Kidney glomerular epithelial cell (primary cell): ENCODE results near the gene EPS8L1.
A peak's percentile ranks its signal among the peaks of the same experiment; 100 is the strongest.

Experiments used
- DNase-seq: peaks from one replicate; lab custom pipeline; 2025; lab: John Stamatoyannopoulos, UW

EPS8L1 gene

DNA sequence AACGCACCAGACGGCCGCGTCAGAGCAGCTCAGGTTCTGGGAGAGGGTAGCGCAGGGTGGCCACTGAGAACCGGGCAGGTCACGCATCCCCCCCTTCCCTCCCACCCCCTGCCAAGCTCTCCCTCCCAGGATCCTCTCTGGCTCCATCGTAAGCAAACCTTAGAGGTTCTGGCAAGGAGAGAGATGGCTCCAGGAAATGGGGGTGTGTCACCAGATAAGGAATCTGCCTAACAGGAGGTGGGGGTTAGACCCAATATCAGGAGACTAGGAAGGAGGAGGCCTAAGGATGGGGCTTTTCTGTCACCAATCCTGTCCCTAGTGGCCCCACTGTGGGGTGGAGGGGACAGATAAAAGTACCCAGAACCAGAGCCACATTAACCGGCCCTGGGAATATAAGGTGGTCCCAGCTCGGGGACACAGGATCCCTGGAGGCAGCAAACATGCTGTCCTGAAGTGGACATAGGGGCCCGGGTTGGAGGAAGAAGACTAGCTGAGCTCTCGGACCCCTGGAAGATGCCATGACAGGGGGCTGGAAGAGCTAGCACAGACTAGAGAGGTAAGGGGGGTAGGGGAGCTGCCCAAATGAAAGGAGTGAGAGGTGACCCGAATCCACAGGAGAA, 39.9 kb downstream of the EPS8L1 start:
- DNase-seq, result no peak

GRCh38 chr19:55116232-55116858, 40.7 kb downstream of the EPS8L1 start:
- peak; percentile 13 for DNase-seq

DNA sequence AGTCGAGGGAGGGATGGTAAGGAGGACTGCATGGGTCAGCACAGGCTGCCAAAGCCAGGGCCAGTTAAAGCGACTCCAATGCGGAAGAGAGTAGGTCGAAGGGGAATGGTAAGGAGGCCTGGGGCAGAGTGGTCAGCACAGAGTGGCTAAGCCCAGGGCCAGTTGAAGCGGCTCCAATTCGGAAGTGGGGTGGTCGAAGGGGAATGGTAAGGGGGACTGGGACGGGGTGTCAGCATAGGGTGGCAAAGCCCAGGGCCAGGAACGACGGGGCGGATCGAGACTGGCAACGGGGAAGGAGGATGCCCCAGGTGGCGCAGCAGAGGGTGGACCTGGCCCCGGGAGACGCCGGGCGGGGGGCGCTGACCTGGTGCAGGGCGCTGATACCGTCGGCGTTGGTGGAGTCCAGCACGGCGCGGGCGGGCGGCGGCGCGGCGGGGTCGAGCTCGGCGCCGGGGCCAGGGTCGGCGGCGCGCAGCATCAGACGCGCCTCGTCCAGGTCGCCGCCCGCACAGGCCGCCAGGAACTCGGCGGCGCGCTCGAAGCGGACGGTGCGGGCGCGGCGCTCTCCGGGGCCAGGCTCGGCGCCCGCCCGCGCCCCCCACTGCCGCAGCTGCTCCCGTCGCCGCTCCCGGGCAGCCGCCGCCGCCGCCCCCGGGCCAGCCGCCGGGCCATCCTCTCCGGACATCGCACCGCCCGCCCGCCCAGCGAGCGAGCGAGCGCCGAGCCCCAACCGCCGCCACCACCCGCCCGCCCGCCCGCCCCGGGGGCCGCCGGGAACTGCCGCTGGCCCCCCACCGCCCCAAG, 41.4 kb downstream of the EPS8L1 start, which contains the start of gene PPP1R12C:
PPP1R12C (minus strand) TSS at position 779 of the 804 bp plus-strand sequence; CDS start at position 685, 94 bp downstream.
- DNase-seq, result peak; percentile 7

- peak; percentile 99 for DNase-seq
Measured at GRCh38 chr19:55117663-55118391, 42.2 kb downstream of the EPS8L1 start.

DNA sequence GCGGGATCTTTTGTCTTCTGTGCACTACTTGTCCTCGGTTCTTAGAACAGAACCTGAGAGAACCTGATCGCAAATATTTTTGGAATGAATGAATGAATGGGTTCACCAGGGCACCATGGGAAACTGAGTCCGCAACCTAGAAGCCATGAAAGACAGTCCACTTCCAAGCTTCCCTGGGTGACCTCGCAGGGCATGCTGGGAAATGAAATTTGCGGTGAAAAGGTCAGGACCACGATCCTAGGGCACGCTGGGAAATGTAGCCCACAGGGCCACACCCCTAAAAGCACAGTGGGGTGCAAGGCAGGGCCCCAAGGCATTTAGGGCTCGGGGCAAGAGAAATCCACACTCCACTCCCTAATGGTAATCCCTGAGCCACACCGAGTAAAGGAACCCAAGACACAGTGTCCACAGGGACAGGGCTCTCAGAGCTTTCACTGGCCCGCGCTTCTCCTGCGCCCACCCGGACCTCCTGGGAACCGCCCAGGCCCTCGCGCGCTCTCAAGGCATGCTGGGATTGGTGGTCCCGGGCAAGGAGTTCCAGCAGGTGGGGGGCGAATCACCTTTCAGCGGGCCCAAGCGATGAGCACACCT, 42.8 kb downstream of the EPS8L1 start:
- no peak for DNase-seq

- no peak for DNase-seq
Measured at GRCh38 chr19:55119053-55119452, 43.4 kb downstream of the EPS8L1 start.

GRCh38 chr19:55131421-55131820, 55.8 kb downstream of the EPS8L1 start:
- DNase-seq, result no peak

DNA sequence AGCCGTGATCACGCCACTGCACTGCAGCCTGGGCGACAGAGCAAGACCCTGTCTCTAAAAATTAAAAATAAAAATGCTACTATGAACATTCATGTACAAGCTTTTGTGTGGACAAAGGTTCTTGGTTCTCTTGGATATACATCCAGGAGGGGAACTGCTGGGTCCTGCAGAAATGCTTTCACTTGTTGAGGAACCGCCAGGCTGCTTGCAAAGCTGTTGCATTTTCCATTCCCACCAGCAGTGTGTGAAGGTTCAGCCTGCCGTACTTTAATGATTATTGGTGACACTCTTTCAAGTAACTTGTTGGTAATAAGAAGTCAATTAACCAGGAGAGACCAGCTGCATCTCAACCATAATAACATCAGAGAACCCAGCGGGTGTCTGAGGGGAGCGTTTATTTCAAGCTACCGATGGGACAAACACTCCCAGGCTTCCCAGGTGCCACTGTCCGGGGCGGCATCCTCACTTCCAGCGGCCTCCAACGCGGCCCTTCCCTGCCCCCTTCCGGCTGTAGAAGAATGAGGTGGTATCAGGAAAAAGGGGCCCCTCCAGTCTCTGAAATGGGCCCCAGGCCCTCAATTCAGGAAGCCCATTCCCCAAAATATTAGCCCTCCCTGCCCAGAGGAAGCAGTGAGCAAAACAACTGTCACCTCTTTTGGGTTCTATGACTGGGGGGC, 56.9 kb downstream of the EPS8L1 start:
- no peak for DNase-seq

DNA sequence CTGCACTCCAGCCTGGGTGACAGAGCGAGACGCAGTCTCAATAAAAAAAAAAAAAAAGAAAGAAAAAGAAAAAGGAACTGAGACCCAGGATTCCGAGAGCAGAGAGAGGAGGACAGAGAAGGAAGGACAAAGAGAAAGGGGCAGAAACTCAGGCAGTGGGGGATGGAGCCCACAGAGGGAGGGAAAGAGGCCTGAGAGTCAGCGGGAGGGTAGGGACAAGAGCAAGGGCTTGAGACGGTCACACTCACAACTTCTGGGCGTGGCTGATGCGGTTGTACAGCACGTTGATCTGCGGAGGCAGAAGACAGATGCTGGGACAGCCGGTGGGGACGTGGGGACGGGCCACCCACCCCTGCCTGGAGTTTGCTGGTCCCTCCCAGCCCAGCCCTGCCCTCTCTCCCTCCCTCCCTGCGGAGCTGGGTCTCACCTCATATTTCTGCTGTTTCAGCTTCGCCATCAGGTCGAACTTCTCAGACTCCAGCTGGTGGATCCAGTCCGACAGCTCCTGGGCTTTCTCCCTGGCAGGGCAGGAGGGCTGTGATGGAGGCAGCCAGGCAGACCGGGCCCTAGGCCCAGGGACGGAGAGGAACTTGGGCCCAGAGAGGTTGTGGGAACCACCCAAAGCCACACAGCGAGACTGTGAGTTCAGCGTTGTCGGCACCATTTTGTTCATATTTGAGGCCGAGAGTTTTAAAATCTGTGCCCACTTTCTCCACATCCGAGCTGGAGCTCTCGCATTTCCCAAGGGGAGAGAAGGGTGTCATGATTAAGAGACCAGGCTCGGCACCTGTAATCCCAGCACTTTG, 58.2 kb downstream of the EPS8L1 start:
- no peak for DNase-seq

GRCh38 chr19:55134736-55135135, 59.1 kb downstream of the EPS8L1 start:
- DNase-seq, result no peak

GRCh38 chr19:55136399-55137102, 60.9 kb downstream of the EPS8L1 start:
- no peak for DNase-seq
